Measurements from ENCODE around the gene NPEPPS.
A peak's percentile ranks its signal among the peaks of the same experiment; 100 is the strongest.
"Not testable (repeated sequence)": the region's sequence is repeated elsewhere in the genome, so short reads cannot be mapped to it uniquely, and the experiment has no call there.

NPEPPS gene

GRCh38 chr17:47530557-47531232 is at the start of gene NPEPPS:
NPEPPS (plus strand) TSS chr17:47531108; CDS start chr17:47531301, 193 bp downstream.
- peak within 1 kb of the TSS; percentile 65 for H3K4me3 ChIP-seq (ENCODE audit: low read depth, low read length)
- TF ChIP-seq POLR2A (IDR thresholded peaks at IDR 0.05; ENCODE audit: extremely low read depth, insufficient read length): peak; percentile 22
- peak; percentile 92 for DNase-seq (ENCODE audit: low read depth)

DNA sequence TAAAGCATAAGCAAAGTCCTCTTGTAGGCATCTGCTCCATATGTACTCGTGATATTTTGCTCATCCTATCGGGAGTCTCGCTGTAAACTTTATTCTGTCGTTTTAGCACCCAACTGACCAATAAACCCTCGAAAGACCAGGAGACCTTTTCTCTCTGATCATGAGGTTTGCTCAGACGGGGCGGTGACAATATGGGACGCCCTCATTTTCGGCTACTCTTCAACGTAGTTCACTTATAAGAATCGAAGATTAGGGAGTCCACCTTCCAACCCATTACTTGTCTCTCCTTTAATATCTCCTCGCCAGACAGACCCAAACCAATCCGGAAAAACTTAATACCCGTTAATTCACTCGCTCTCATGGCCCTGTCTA is 39.1 kb upstream of the NPEPPS start:
- peak; percentile 13 for DNase-seq (ENCODE audit: low read depth)
- H3K4me3 ChIP-seq (ENCODE audit: low read depth, low read length): peak overlapping the region; percentile 67

DNA sequence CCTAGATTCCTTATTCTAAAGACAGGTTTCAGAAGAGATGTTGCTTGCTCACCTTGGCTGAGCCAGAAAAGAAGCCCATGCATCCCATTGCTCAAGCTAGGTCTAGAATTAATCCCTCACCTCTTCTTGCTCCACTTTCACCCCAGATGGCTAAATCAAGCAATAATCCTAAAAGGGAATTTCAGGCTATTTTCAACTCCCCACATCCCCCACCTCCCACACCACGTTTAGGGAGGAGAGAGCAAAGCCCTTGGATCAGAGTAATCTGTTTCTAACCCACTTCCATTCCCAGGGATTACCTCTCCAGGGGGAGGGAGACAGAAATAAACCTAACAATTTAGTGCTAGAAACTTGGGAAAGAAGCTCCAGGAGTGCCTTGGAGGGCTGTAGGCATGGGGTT is 31.8 kb upstream of the NPEPPS start:
- not testable (repeated sequence) for H3K4me3 ChIP-seq (ENCODE audit: low read depth, low read length); DNase-seq (ENCODE audit: low read depth)

DNA sequence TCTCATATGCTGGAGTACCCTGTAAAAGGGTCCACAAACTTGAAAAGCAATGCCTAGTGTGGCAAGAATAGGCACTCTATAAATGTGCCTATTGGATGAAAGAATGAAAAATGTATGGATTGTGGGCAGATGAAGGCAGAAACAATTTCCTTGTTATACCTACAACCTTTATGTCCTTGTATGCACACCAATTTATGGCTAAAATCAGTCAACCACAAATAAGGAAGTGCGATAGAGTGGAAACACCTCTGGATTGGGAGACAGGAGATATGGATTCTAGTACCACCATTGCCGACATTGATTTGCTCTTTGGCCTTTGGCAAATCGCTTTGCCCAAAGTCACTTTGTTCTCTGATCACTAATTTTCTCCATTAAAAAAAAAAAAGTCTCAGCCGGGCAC is 31.4 kb upstream of the NPEPPS start:
- DNase-seq (ENCODE audit: low read depth): not testable (repeated sequence)

DNA sequence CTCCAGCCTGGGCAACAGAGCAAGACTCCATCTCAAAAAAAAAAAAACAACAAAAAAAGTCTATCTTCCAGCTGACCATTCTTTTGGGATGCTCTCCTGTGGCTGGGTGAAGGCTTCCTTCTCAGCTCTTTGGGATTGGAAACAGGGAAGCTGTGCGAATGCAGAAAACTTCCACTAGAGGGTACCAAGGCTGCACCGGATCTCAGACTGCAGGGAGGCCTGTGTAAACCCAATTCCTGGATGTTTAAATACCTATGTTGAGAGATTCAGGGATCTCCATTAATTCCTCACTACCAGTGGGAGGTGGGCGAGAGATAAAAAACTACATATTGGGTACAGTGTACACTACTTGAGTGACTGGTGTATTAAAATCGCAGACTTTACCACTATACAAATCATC is 30.3 kb upstream of the NPEPPS start:
- H3K4me3 ChIP-seq (ENCODE audit: low read depth, low read length): not testable (repeated sequence)
- DNase-seq (ENCODE audit: low read depth): peak; percentile 36

More for the DNA sequence above, 31.4 kb upstream of the NPEPPS start:
- not testable (repeated sequence) for H3K4me3 ChIP-seq (ENCODE audit: low read depth, low read length)

DNA sequence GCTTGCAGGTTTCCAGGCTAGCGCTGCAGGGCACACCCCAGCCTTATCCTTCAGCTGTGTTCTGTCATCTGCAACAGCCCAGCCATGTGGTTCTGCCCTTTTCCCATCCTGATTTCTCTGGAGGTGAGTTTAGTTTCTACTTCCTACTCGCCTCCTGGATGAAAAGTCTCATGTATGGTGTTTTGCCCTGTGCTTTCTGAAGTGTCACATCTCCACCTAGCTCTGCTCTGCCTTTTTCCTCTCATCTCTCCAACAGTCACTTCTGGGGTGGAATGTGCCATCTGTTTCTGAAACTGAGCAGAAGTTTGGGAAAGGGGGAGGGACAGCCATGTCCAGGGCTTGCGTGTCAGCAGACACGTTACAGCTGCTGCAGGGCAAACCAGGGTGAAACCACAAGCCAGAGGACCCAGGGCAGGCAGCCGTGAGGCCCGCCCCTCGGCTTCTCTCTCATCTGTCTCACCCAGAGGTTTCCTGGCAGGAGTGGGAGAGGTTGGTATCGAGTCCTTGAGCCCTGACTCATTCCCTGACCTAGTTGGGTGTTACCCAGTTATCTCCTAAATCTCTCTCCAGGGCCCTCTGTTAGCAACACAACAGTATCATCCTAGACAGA is 28.7 kb upstream of the NPEPPS start:
- DNase-seq (ENCODE audit: low read depth): peak; percentile 70
- not testable (repeated sequence) for H3K4me3 ChIP-seq (ENCODE audit: low read depth, low read length)

DNA sequence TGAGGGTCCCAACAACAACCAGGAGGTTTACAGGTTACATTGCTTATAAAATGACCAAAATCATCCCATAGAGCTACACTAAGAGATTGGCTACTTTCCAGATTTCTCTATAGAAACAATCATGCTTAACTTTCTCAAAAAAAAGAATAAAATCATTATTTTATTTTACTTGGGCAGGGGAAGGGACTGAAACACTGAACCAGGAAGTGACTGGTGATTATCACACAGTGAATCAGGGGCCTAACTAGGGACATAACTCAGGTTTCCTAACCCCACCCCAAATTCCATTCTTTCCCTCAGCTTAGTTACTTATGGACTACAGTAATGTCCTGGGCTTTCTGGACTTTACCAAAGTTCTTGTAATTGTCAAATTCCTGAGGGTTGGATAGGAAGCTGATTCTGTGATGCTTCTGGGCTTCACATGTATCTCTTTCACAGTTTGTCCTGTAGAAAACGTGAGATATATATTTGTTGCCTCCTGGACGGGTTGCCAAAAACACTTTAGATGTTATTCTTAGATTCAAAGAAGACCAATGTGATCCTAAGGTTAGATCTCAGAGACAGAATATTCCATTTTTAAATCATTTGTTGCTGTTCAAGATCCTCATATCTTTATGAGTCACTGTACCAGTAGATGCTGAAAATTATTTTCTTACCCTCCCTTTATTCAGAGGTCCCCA is 28.0 kb upstream of the NPEPPS start:
- peak; percentile 14 for DNase-seq (ENCODE audit: low read depth)
- not testable (repeated sequence) for H3K4me3 ChIP-seq (ENCODE audit: low read depth, low read length)

DNA sequence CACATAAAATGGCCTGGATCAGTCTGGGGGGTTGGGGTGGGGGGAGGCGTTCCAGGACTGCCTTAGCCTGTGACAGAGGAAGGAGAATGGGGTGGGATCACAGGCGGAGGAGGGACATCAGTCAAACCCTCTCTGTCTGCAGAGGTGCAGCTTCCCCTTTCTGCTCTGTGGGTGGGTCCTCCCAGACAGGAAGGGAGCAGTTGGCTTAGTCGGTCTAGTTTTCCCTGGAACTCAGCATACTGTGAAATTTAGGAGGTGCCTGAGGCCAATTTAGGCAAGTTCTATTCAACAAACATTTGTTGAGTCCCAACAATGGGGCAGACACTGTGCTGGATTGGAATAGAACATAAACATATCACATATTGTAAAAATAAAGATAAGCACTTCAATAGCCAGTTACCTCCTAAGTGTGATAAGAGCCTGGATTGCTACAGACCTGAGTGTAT is 19.2 kb upstream of the NPEPPS start:
- H3K4me3 ChIP-seq (ENCODE audit: low read depth, low read length): peak overlapping the region; percentile 3
- DNase-seq (ENCODE audit: low read depth): peak; percentile 75

DNA sequence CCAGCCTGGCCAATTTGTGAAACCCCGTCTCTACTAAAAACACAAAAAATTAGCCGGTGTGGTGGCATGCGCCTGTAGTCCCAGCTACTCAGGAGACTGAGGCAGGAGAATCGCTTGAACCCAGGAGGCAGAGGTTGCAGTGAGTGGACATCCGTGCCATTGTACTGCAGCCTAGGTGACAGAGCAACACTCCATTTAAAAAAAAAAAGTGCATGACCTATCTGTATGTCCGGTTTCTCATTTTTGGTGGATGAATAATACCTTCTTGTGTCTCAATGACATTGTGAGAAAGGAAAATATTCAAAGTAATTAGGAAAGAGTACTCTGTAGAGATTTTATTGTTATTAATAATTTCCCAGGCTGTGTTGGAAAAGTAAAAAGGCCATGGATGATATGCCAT is 17.6 kb upstream of the NPEPPS start:
- DNase-seq (ENCODE audit: low read depth); H3K4me3 ChIP-seq (ENCODE audit: low read depth, low read length): not testable (repeated sequence)

GRCh38 chr17:47518880-47519279 is 12.0 kb upstream of the NPEPPS start:
- H3K4me3 ChIP-seq (ENCODE audit: low read depth, low read length); DNase-seq (ENCODE audit: low read depth): not testable (repeated sequence)

GRCh38 chr17:47519365-47519764 is 11.5 kb upstream of the NPEPPS start:
- not testable (repeated sequence) for H3K4me3 ChIP-seq (ENCODE audit: low read depth, low read length); DNase-seq (ENCODE audit: low read depth)

DNA sequence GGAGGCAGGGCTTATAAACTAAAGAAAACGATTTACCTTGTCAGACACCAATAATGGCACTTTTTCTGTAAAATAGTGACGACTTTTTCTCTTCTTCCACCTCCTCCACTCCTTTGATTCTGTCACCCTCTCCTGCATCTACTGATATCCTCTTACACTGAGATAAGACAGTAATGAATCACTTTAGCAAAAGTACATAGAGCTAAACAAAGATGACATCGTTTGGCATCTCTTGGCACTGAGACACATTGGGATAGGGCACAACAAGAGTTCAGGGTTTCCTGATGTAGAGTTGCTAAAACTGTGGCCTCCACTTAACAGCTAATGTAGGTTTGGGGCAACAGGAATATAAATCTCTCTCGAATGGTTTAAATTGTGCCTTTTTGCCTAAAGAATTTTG is 10.6 kb upstream of the NPEPPS start:
- not testable (repeated sequence) for DNase-seq (ENCODE audit: low read depth); H3K4me3 ChIP-seq (ENCODE audit: low read depth, low read length)

GRCh38 chr17:47521434-47521833 is 9.5 kb upstream of the NPEPPS start:
- not testable (repeated sequence) for H3K4me3 ChIP-seq (ENCODE audit: low read depth, low read length); DNase-seq (ENCODE audit: low read depth)

DNA sequence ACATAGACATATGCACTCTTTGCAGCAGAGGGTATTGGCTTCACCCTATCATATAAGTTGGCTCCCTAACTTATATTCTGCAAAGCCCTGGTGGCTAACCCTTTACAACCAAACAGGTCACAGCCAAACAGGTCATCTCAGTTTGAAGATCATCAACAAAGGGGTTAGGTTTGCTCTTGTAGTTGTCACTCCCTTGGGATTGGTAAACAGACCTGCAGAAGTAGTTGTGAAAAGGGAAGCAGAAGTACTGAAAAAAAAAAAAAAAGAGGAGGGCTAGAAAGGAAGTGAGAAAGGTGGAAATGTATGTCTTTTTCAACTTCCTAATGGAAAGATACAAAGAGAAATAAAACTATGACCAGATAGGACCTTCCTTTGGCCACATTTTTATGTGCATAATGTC is 8.6 kb upstream of the NPEPPS start:
- H3K4me3 ChIP-seq (ENCODE audit: low read depth, low read length): not testable (repeated sequence)
- DNase-seq (ENCODE audit: low read depth): peak; percentile 7

GRCh38 chr17:47531233-47531820 is 419 bp downstream of the NPEPPS start:
- peak; percentile 28 for DNase-seq (ENCODE audit: low read depth)
- peak overlapping the region; percentile 65 for H3K4me3 ChIP-seq (ENCODE audit: low read depth, low read length)

- DNase-seq (ENCODE audit: low read depth); H3K4me3 ChIP-seq (ENCODE audit: low read depth, low read length): not testable (repeated sequence)
These were observed 8.2 kb downstream of the NPEPPS start for GRCh38 chr17:47539085-47539484.

DNA sequence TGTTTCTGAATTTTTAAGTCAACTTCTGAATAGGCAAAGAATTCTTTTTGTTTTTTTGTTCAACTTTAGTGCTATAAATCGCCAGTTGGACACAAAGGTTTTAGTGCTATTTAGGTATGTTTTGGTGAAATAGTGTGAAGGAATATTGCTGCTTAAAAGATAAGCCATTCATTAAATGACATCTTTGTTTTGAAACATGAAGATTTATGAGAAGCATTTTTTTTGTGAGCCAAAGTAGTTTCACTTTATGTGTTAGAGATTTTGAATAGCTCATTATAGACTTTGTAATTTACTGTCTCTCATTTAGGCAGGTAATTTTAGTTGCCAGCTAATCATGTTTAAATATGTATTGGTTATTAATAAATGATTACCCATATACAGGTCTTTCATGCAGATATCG is 10.8 kb downstream of the NPEPPS start:
- not testable (repeated sequence) for DNase-seq (ENCODE audit: low read depth); H3K4me3 ChIP-seq (ENCODE audit: low read depth, low read length)

- DNase-seq (ENCODE audit: low read depth); H3K4me3 ChIP-seq (ENCODE audit: low read depth, low read length): not testable (repeated sequence)
These were observed 13.4 kb downstream of the NPEPPS start for GRCh38 chr17:47544327-47544726.

DNA sequence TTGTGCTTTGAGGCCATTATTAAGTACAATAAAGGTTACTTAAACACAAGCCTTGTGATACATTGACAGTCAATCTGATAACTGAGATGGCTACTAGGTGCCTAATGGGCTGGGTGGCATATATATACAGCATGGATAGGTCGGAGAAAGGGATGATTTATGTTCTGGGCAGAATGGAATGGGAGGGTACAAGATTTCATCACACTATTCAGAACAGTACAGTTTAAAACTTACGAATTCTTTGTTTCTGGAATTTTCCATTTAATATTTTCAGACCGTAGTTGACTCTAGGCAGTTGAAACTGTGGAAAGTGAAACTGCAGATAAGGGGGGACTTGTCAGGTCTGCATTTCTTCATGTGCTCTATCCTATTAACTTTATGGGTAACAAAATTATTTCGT is 23.8 kb downstream of the NPEPPS start:
- DNase-seq (ENCODE audit: low read depth); H3K4me3 ChIP-seq (ENCODE audit: low read depth, low read length): not testable (repeated sequence)

- not testable (repeated sequence) for H3K4me3 ChIP-seq (ENCODE audit: low read depth, low read length); DNase-seq (ENCODE audit: low read depth)
These were observed 25.2 kb downstream of the NPEPPS start for GRCh38 chr17:47556108-47556507.
